Superior temporal gyrus (tissue), 1 donor: ENCODE results near the gene MAT1A.
A peak's percentile ranks its signal among the peaks of the same experiment; 100 is the strongest.
"Not testable (repeated sequence)": the region's sequence is repeated elsewhere in the genome, so short reads cannot be mapped to it uniquely, and the experiment has no call there.

Experiments
- DNase-seq: peaks from one replicate; pipeline ENCODE4 v3.0.0-alpha.2; 2016; ENCODE audit errors: extremely low spot score

MAT1A gene

GRCh38 chr10:80265740-80266512, 23.5 kb downstream of the MAT1A start:
- DNase-seq, result no peak

GRCh38 chr10:80264081-80265056, 25.1 kb downstream of the MAT1A start:
- DNase-seq, result no peak

GRCh38 chr10:80261316-80262030, 28.0 kb downstream of the MAT1A start:
- DNase-seq, result no peak

GRCh38 chr10:80260295-80261243, 28.9 kb downstream of the MAT1A start:
- DNase-seq, result peak; percentile 52

GRCh38 chr10:80259405-80259871, 30.0 kb downstream of the MAT1A start:
- DNase-seq, result no peak

GRCh38 chr10:80256798-80257197, 32.7 kb downstream of the MAT1A start:
- DNase-seq, result not testable (repeated sequence)

GRCh38 chr10:80254726-80255125, 34.7 kb downstream of the MAT1A start:
- not testable (repeated sequence) for DNase-seq

- not testable (repeated sequence) for DNase-seq
Measured at GRCh38 chr10:80253963-80254271, 35.5 kb downstream of the MAT1A start.

GRCh38 chr10:80253266-80253962, 36.0 kb downstream of the MAT1A start:
- DNase-seq, result no peak

GRCh38 chr10:80252296-80252887, 37.1 kb downstream of the MAT1A start:
- DNase-seq, result no peak

GRCh38 chr10:80251703-80252280, 37.7 kb downstream of the MAT1A start:
- DNase-seq, result not testable (repeated sequence)

GRCh38 chr10:80250399-80250798, 39.1 kb downstream of the MAT1A start:
- not testable (repeated sequence) for DNase-seq

- not testable (repeated sequence) for DNase-seq
Measured at GRCh38 chr10:80249906-80250305, 39.6 kb downstream of the MAT1A start.

GRCh38 chr10:80247611-80248010, 41.8 kb downstream of the MAT1A start:
- not testable (repeated sequence) for DNase-seq

GRCh38 chr10:80244371-80244770, 45.1 kb downstream of the MAT1A start:
- DNase-seq, result not testable (repeated sequence)

GRCh38 chr10:80242341-80242740, 47.1 kb downstream of the MAT1A start:
- not testable (repeated sequence) for DNase-seq

- not testable (repeated sequence) for DNase-seq
Measured at GRCh38 chr10:80236457-80236856, 53.0 kb downstream of the MAT1A start.

- DNase-seq, result not testable (repeated sequence)
Measured at GRCh38 chr10:80234331-80235235, 54.9 kb downstream of the MAT1A start.
